Measurements from ENCODE around the gene MBNL2.

GRCh38 chr13:97248243-97248642 is 26.1 kb downstream of the MBNL2 start:
- TF ChIP-seq ETV6 (CRISPR knock-in tag; IDR thresholded peaks at IDR 0.05) (no peak), CTCF (IDR thresholded peaks at IDR 0.05) (no peak), CBFB (CRISPR knock-in tag; IDR thresholded peaks at IDR 0.05; ENCODE audit: low read depth) (no peak), JUN (CRISPR knock-in tag; IDR thresholded peaks at IDR 0.05) (no peak), HMGXB4 (CRISPR knock-in tag; IDR thresholded peaks at IDR 0.05) (no peak), NFE2L1 (CRISPR knock-in tag; IDR thresholded peaks at IDR 0.05) (no peak), ELF4 (CRISPR knock-in tag; IDR thresholded peaks at IDR 0.05; ENCODE audit: low read depth) (no peak), SP1 (CRISPR knock-in tag; conservative IDR thresholded peaks at IDR 0.05) (no peak), ATF2 (CRISPR knock-in tag; IDR thresholded peaks at IDR 0.05; ENCODE audit: borderline replicate concordance, low read depth) (no peak), FOXK1 (CRISPR knock-in tag; IDR thresholded peaks at IDR 0.05) (no peak), TCF7 (CRISPR knock-in tag; IDR thresholded peaks at IDR 0.05; ENCODE audit: low read depth) (no peak)
